ENCODE data around the gene TTPAL. TPM values are rescaled to one million over a fixed set of nuclear protein-coding genes. Genes with fewer than 3 reads are reported as not detected.

The TTPAL gene
- total RNA-seq, 4 donors from 2014 or later: 14.2 to 27.7 (median 22.3) TPM

DNA sequence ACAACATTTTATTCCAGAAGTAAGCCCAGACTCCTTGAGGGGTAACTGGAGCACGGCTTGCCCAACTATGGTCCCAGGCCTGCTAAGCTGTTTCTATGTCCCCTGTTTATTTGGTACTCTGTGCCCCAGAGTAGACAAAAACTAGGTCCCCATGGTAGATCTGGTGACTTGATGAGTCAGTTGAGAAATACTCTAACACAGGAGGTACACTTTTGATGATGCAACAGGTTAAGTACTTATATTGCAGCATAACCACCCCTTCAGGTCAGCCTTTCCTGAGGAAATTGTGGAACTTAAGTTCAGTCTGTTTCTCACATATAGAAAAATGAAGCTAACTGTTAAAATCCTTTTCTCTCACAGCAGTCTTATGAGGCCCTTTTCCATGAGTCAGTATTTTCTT lies 19.6 kb downstream of the TTPAL start:
- intact Hi-C loops (cut with DNase I): no loop called here
- peak; percentile 75 to 79 for DNase-seq
- Histone ChIP-seq H3K27ac (peak overlapping the region; percentile 72 to 96 (median 88)), H3K36me3 (peaks cover 17 to 20% of the 10 kb centered on the region in 2 donors), H3K27me3 (no peaks in the 10 kb centered on the region), H3K9me3 (no peaks in the 10 kb centered on the region), H3K4me3 (replicated peaks in 1 of 3) (no peak overlapping the region), H3K4me1 (peaks cover 32 to 60% of the 10 kb centered on the region in 2 donors)
- 35 to 50% methylated on average over 1 of the region's 1 CpG for WGBS, 2 donors
- TF ChIP-seq POLR2A (IDR thresholded peaks at IDR 0.05): no peak
- TF ChIP-seq, protein P1, sequence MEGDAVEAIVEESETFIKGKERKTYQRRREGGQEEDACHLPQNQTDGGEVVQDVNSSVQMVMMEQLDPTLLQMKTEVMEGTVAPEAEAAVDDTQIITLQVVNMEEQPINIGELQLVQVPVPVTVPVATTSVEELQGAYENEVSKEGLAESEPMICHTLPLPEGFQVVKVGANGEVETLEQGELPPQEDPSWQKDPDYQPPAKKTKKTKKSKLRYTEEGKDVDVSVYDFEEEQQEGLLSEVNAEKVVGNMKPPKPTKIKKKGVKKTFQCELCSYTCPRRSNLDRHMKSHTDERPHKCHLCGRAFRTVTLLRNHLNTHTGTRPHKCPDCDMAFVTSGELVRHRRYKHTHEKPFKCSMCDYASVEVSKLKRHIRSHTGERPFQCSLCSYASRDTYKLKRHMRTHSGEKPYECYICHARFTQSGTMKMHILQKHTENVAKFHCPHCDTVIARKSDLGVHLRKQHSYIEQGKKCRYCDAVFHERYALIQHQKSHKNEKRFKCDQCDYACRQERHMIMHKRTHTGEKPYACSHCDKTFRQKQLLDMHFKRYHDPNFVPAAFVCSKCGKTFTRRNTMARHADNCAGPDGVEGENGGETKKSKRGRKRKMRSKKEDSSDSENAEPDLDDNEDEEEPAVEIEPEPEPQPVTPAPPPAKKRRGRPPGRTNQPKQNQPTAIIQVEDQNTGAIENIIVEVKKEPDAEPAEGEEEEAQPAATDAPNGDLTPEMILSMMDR (IDR thresholded peaks at IDR 0.05): no peak

DNA sequence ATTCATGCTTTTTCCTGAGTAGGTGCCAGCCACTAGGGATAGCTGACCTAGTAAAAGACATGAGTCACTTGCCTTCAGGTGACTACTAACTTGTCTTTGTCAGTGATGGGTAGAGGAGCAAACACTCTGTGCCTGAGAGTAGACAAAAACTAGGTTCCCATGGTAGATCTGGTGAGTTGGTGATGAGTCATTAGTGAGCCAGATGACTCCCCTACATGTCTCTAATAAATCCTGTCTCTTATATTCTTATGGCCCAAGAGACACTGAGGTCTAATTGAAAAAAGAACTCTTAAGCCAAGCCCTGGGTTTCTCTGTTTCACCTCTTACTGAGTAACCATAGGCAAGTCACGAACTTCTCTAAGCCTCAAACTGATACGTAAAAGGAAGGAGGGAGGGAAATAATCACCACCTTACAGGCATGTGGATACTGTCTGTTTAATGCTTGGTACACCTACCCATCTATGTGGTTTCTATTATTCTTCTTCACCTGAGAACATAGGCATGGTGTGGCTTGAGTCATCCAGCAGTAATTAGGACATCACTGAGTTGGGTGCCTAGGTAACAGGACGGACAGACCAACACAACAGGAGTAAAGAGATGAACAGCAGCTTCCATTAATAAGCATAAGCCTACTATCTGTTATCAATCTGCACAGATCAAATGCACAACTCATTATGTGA lies 20.3 kb downstream of the TTPAL start:
- no peak overlapping the region for H3K4me3 ChIP-seq (replicated peaks in 1 of 3)
- intact Hi-C loops (cut with DNase I): no loop called here
- peak overlapping the region; percentile 72 to 96 (median 88) for H3K27ac ChIP-seq
- H3K9me3 ChIP-seq: no peaks in the 10 kb centered on the region
- peaks cover 30 to 63% of the 10 kb centered on the region in 2 donors for H3K4me1 ChIP-seq
- DNase-seq: no peak
- no peaks in the 10 kb centered on the region for H3K27me3 ChIP-seq
- WGBS, 2 donors: 87 to 90% methylated on average over 3 of the region's 3 CpGs
- H3K36me3 ChIP-seq: peaks cover 24 to 26% of the 10 kb centered on the region in 2 donors
- TF ChIP-seq, protein P1 (IDR thresholded peaks at IDR 0.05): no peak
- TF ChIP-seq POLR2A (IDR thresholded peaks at IDR 0.05): no peak

DNA sequence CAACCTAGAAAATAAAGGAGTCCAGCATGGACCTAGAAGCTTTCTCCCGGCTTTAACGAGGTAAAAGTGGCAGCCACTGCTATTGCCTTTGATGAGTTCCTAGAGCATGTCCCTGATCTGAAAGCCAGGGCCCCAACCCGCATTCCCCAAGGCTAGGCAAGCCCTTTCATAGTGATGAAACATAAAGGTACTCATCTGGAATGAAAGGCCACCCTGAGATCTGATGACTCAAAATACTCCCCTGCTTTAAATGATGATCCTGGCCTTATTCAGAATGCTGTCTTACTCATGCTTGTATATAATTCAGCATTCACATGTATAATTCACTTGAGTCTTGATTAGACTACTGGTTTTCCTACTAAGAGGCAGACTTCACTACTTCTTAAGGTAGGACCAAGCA lies 21.3 kb downstream of the TTPAL start:
- H3K4me1 ChIP-seq: peaks cover 20 to 55% of the 10 kb centered on the region in 2 donors
- no peak overlapping the region for H3K4me3 ChIP-seq (replicated peaks in 1 of 3)
- no peaks in the 10 kb centered on the region for H3K9me3 ChIP-seq
- no peak for DNase-seq
- intact Hi-C loops (cut with DNase I): no loop called here
- H3K36me3 ChIP-seq: peaks cover 29 to 36% of the 10 kb centered on the region in 2 donors
- 75 to 81% methylated on average over 3 of the region's 3 CpGs for WGBS, 2 donors
- H3K27me3 ChIP-seq: no peaks in the 10 kb centered on the region
- peak overlapping the region; percentile 72 to 96 (median 88) for H3K27ac ChIP-seq
- TF ChIP-seq POLR2A (IDR thresholded peaks at IDR 0.05): no peak
- TF ChIP-seq, protein P1 (IDR thresholded peaks at IDR 0.05): no peak

DNA sequence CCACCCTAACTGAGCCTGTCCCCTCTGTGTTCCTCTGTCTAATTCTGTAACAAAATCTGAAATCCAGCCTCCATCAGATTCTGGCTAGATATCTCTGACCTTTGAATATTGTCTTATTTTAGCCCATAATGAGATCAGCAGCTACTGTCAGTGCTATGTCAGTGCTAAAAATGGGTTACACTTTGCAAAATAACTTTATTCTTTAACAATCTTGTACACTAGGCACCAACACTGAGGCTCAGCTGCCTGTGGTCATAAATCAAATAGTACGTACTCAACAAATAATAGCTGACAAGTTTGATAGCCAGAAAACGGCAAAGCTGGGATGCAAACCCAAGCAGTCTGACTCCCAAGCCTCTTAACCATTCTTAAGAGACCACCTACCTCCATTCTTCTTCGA lies 22.1 kb downstream of the TTPAL start:
- Histone ChIP-seq H3K4me3 (replicated peaks in 1 of 3) (no peak overlapping the region), H3K4me1 (peaks cover 20 to 49% of the 10 kb centered on the region in 2 donors), H3K27me3 (no peaks in the 10 kb centered on the region), H3K9me3 (no peaks in the 10 kb centered on the region), H3K27ac (peak overlapping the region in 1 of 3 donors; percentile 66), H3K36me3 (peaks cover 29 to 41% of the 10 kb centered on the region in 2 donors)
- TF ChIP-seq, protein P1 (IDR thresholded peaks at IDR 0.05): no peak
- no peak for TF ChIP-seq POLR2A (IDR thresholded peaks at IDR 0.05)
- DNase-seq: no peak
- intact Hi-C loops (cut with DNase I): no loop called here
- 90 to 92% methylated on average over 3 of the region's 3 CpGs for WGBS, 2 donors

DNA sequence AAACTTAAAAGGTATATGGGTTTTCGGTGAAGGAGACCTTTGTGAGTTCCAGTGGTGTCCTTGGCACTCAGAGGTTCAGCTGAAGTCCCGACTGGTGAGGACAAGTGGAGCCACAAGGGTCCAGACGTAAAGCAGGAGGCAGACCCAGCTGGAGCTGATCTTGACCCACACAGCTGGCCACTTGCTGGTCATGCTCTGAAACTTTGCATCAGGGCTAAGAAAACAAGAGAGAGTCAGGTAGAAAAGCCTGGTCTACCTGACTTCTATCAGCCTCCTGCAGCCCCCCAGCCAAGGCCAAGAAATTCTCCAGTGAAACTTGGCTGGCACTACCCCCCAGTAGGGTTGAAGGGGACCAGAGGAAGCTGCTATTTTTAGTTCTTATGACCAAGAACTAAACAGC lies 24.5 kb downstream of the TTPAL start:
- TF ChIP-seq POLR2A (IDR thresholded peaks at IDR 0.05): no peak
- TF ChIP-seq, protein P1 (IDR thresholded peaks at IDR 0.05): no peak

More for the DNA sequence above, 24.5 kb downstream of the TTPAL start:
- WGBS, 2 donors: 36 to 40% methylated on average over 3 of the region's 3 CpGs
- intact Hi-C loops (cut with DNase I): no loop called here
- no peaks in the 10 kb centered on the region for H3K27me3 ChIP-seq
- H3K9me3 ChIP-seq: no peaks in the 10 kb centered on the region
- H3K27ac ChIP-seq: peak overlapping the region in 2 of 3 donors; percentile 58 to 66
- DNase-seq: peak; percentile 81 to 82
- peaks cover 6 to 32% of the 10 kb centered on the region in 2 donors for H3K4me1 ChIP-seq
- no peak overlapping the region for H3K4me3 ChIP-seq (replicated peaks in 1 of 3)
- peaks cover 51 to 60% of the 10 kb centered on the region in 2 donors for H3K36me3 ChIP-seq
